Measurements from ENCODE around the gene TBC1D2. TPM values are rescaled to one million over a fixed set of nuclear protein-coding genes. Genes with fewer than 3 reads are reported as not detected.
"Not testable (repeated sequence)": the region's sequence is repeated elsewhere in the genome, so short reads cannot be mapped to it uniquely, and the experiment has no call there.

Gene TBC1D2
- total and polyA plus RNA-seq, 5 experiments from 2014 or later: 2.0 to 6.9 (median 5.9) TPM

DNA sequence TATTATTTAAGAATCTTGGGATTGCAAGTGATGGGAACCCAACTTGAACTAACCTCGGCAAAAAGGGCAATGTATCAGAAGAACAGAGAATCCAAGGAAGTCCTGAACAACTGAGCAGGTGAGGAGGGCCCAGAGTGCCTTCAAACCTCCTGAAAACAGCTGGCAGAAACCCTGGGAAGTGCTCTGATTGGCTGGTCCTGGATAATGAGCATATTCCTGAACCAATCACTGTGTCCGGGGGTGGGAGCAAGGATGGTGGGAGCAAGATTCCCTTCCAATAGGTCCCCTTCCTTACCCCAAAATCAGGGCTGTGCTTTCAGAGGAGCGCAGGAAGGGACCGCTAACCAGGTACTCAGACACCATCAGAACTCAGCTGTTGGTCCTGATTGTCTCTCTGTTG lies 31.9 kb upstream of the TBC1D2 start:
- Mint-ChIP-seq H3K36me3 (no peaks in the 10 kb centered on the region), H3K4me3 (no peak overlapping the region), H3K9me3 (no peaks in the 10 kb centered on the region), H3K27me3 (peaks cover 2 to 13% (median 4%) of the 10 kb centered on the region in 5 donors), H3K27ac (peak overlapping the region in 1 of 10 donors; percentile 29), H3K4me1 (no peaks in the 10 kb centered on the region)
- POLR2A ChIA-PET: no interaction called here
- ATAC-seq: no peak
- DNase-seq: no peak

DNA sequence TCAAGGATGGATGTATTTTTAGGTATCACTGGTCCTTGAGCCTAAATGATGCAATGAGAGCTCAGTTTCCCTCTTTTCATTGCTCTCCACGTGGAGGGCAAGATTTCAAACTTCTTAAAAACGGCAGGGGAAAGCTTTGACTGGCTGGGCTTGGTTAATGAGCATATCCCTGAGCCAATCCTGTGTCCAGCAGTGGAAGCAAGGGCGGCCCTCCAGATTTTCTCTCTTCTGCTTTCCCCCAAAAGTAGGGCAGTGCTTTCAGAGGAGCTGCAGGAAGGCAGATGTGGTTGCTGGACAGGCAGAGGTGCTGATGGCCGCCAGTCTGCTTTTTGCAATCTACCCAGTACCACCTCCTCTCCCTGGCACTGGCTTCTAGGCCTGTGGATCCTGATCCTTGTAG lies 30.0 kb upstream of the TBC1D2 start:
- no peak overlapping the region for H3K4me3 Mint-ChIP-seq
- no peaks in the 10 kb centered on the region for H3K36me3 Mint-ChIP-seq
- POLR2A ChIA-PET: no interaction called here
- H3K4me1 Mint-ChIP-seq: peaks cover 0 to 2% (median 0%) of the 10 kb centered on the region in 4 donors
- no peak for DNase-seq
- ATAC-seq: no peak
- no peaks in the 10 kb centered on the region for H3K9me3 Mint-ChIP-seq
- H3K27me3 Mint-ChIP-seq: peaks cover 3 to 24% (median 12%) of the 10 kb centered on the region in 5 donors
- no peak overlapping the region for H3K27ac Mint-ChIP-seq

DNA sequence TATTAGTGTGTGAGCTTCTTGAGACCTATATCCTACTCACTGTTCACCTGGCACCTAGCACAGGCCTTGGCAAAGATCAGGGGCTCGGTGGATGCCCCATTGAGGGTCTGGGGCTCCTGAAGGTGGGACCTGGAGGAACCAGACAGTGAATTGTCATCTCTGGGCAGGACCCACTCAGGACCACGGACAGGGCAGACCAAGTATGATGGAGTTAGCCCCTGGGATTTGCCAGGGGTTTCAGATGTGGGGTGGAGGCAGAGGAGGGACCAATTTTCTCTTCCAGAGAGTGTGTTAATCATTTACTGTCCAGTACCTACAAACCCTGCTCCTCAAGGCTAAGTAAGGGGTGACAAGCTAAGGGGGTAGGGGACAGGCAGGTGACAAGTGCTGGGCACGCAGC lies 29.3 kb upstream of the TBC1D2 start:
- POLR2A ChIA-PET: no interaction called here
- Mint-ChIP-seq H3K27ac (no peak overlapping the region), H3K4me3 (no peak overlapping the region), H3K9me3 (no peaks in the 10 kb centered on the region), H3K4me1 (peaks cover 0 to 2% (median 0%) of the 10 kb centered on the region in 4 donors), H3K27me3 (peaks cover 3 to 30% (median 12%) of the 10 kb centered on the region in 5 donors), H3K36me3 (no peaks in the 10 kb centered on the region)
- DNase-seq: no peak
- ATAC-seq: no peak

DNA sequence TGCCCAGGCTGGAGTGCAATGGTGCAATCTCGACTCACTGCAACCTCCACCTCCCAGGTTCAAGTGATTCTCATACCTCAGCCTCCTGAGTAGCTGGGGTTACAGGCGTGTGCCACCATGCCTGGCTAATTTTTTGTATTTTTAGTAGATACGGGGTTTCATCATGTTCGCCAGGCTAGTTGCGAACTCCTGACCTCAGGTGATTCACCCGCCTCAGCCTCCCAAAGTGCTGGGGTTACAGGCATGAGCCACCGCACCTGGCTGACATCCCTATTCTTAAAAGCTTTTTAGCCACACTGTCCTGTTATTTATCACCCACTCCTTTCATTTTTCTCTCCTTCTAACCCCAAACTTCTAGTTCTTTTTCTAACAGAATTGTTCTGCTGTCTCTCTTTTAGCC lies 27.7 kb upstream of the TBC1D2 start:
- peaks cover 3 to 42% (median 13%) of the 10 kb centered on the region in 5 donors for H3K27me3 Mint-ChIP-seq
- H3K27ac Mint-ChIP-seq, DNase-seq, H3K9me3 Mint-ChIP-seq, H3K4me3 Mint-ChIP-seq, H3K4me1 Mint-ChIP-seq, ATAC-seq, POLR2A ChIA-PET, H3K36me3 Mint-ChIP-seq: not testable (repeated sequence)

DNA sequence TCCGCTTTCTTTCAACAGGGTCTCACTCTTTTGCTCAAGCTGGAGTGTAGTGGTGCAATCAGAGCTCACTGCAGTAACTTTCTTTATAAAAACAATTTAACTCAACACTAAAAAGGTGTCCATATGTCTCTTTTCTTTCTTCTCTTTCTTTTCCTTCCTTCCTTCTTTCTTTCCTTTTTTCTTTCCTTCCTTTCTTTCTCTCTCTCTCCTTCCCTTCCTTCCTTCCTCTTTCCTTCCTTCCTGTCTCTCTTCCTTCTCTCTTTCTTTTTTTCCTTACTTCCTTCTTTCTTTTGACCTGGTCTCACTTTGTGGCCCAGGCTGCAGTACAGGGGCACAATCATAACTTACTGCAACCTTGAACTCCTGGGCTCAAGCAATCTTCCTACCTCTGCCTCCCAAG lies 25.8 kb upstream of the TBC1D2 start:
- H3K4me3 Mint-ChIP-seq: no peak overlapping the region
- peaks cover 0 to 2% (median 0%) of the 10 kb centered on the region in 4 donors for H3K4me1 Mint-ChIP-seq
- DNase-seq (no peak), ATAC-seq (no peak)
- H3K27ac Mint-ChIP-seq: no peak overlapping the region
- H3K36me3 Mint-ChIP-seq: no peaks in the 10 kb centered on the region
- POLR2A ChIA-PET: interaction anchor here (0.7 kb wide), 1 partner anchor 1830 kb away, joined by 3 read pairs; no protein-coding TSS in a partner anchor
- no peaks in the 10 kb centered on the region for H3K9me3 Mint-ChIP-seq
- H3K27me3 Mint-ChIP-seq: peaks cover 6 to 47% (median 16%) of the 10 kb centered on the region in 5 donors

DNA sequence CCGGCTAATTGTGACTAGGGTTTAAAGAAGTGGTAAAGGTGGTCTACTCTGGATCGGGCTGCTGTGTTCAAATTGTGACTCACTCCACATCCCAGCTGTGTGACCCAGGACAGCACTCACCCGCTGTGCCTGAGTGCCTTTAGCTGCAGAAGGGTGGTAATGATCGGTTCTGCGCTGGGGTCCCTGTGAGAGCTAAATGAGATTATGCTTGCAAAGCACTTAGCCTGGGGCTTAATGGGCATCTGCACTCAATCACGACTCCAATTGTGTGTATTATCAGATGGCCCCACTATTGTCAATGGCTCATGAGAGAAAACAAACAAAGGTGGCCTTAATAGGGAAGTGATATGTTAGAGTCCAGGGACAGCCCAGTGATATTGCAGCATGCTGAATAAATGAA lies 25.1 kb upstream of the TBC1D2 start:
- Mint-ChIP-seq H3K4me3 (no peak overlapping the region), H3K27me3 (peaks cover 6 to 50% (median 16%) of the 10 kb centered on the region in 5 donors), H3K36me3 (no peaks in the 10 kb centered on the region), H3K4me1 (peaks cover 0 to 2% (median 0%) of the 10 kb centered on the region in 4 donors), H3K9me3 (no peaks in the 10 kb centered on the region), H3K27ac (peak overlapping the region in 1 of 10 donors; percentile 38)
- POLR2A ChIA-PET: interaction anchor here (0.6 kb wide), 1 partner anchor 167 kb away, joined by 5 read pairs; no protein-coding TSS in a partner anchor
- no peak for DNase-seq
- no peak for ATAC-seq

DNA sequence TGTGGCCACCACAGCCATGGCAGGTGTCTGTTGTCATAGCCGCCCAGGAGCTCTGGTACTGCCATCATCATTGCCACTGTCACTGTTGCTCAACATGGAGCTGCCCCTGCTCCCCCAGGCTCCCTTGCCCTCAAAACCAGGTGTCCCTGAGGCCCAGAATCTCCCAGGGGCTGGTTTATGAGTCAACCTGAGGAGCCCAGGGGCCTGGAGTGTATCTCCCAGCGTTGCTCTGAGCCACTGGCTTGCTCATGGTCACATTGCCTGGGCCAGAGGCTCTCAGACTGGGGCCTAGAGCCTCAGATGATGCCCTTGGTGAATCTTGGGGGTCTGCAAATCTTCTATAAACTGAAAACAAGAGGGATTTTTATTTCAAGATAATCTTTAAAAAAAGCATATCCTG lies 24.7 kb upstream of the TBC1D2 start:
- no peaks in the 10 kb centered on the region for H3K36me3 Mint-ChIP-seq
- no peaks in the 10 kb centered on the region for H3K9me3 Mint-ChIP-seq
- H3K27me3 Mint-ChIP-seq: peaks cover 5 to 52% (median 16%) of the 10 kb centered on the region in 5 donors
- H3K27ac Mint-ChIP-seq: no peak overlapping the region
- ATAC-seq (no peak), DNase-seq (no peak)
- H3K4me3 Mint-ChIP-seq: no peak overlapping the region
- H3K4me1 Mint-ChIP-seq: peaks cover 0 to 2% (median 0%) of the 10 kb centered on the region in 4 donors
- POLR2A ChIA-PET: interaction anchor here (0.6 kb wide), 1 partner anchor 167 kb away, joined by 5 read pairs; no protein-coding TSS in a partner anchor

DNA sequence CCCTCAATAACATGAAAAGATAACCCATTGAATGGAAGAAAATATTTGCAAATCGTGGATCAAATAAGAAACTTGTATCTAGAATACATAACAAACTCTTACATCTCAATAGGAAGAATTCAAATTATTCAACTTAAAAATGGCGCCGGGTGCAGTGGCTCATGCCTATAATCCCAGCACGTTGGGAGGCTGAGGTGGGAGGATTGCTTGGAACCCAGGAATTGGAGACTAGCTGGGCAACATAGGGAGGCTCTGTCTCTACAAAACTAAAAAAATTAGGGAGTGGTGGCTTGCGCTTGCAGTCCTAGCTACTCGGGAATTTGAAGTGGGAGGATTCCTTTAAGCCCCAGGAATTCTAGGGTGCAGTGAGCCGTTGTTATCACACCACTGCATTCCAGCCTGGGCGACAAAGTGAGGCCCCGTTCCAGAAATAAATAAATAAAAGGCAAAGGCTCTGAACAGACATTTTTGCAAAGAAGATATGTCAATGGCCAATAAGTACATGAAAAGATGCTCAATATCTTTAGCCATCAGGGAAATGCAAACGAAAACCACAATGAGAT lies 21.5 kb upstream of the TBC1D2 start:
- Mint-ChIP-seq H3K9me3 (no peaks in the 10 kb centered on the region), H3K27me3 (peaks cover 3 to 48% (median 17%) of the 10 kb centered on the region in 5 donors), H3K36me3 (no peaks in the 10 kb centered on the region), H3K4me3 (no peak overlapping the region), H3K4me1 (peaks cover 0 to 3% (median 0%) of the 10 kb centered on the region in 4 donors), H3K27ac (no peak overlapping the region)
- POLR2A ChIA-PET: no interaction called here
- DNase-seq (no peak), ATAC-seq (no peak)

DNA sequence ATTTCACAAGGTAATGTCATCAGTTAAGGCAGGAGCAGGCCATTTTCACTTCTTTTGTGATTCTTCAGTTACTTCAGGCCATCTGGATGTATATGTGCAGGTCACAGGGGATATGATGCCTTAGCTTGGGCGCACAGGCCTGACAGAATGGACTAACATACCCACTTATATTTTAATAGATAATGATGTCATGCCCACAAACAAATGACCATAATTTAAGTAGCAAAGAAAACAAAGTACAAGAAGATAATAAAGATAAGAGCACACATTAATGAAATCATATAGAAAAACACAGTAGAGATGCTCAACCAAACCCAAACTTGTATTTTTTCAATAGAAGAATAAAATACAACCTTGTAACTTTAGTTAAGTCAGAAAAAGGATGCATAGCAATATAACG lies 19.7 kb upstream of the TBC1D2 start:
- Mint-ChIP-seq H3K27me3 (peaks cover 6 to 39% (median 16%) of the 10 kb centered on the region in 5 donors), H3K4me1 (peaks cover 0 to 2% (median 0%) of the 10 kb centered on the region in 4 donors), H3K9me3 (no peaks in the 10 kb centered on the region), H3K4me3 (no peak overlapping the region), H3K36me3 (no peaks in the 10 kb centered on the region), H3K27ac (peak overlapping the region in 1 of 10 donors; percentile 45)
- POLR2A ChIA-PET: no interaction called here
- no peak for ATAC-seq
- no peak for DNase-seq

DNA sequence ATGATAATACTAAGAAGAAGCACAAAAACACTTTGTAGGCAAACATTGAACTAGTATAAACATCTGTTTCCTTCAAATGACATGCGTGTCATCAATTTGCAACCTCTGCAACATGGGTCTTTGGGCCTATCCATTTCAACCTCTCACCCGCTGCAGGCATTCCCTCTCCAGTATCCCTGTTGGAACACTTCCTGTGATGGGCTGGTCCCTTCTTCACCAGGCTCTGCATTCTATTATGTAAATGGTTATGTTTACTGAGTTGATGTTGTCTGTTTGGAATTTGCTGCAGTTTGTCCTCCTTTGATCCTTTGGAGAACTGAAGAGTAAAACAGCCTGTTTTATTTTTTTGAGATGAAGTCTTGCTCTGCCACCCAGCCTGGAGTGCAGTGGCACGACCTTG lies 16.6 kb upstream of the TBC1D2 start:
- no peaks in the 10 kb centered on the region for H3K9me3 Mint-ChIP-seq
- H3K4me1 Mint-ChIP-seq: peaks cover 0 to 2% (median 0%) of the 10 kb centered on the region in 4 donors
- DNase-seq: no peak
- ATAC-seq: no peak
- POLR2A ChIA-PET: no interaction called here
- H3K4me3 Mint-ChIP-seq: no peak overlapping the region
- H3K36me3 Mint-ChIP-seq: no peaks in the 10 kb centered on the region
- H3K27ac Mint-ChIP-seq: no peak overlapping the region
- peaks cover 9 to 51% (median 28%) of the 10 kb centered on the region in 5 donors for H3K27me3 Mint-ChIP-seq

DNA sequence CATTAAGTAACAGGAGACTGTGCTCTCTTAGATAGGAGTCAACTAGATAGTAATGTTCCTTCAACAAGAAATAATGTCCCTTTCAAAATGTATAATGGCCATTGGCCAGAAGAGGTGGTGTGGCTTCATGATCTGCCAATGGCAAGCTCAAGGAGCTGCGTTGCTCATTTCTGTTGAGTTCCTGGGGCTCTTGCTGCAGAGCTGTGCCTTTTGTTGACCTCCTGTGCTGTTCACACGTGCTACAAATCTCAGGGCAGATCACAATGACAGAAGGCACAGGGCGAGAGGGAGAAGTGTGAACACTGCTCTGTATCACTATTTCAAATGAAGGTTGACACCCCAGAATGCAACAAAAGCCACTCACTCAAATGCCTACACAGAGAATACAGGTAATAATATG lies 16.0 kb upstream of the TBC1D2 start:
- no peaks in the 10 kb centered on the region for H3K36me3 Mint-ChIP-seq
- POLR2A ChIA-PET: no interaction called here
- H3K4me1 Mint-ChIP-seq: peaks cover 0 to 2% (median 0%) of the 10 kb centered on the region in 4 donors
- DNase-seq: no peak
- H3K27me3 Mint-ChIP-seq: peaks cover 8 to 48% (median 28%) of the 10 kb centered on the region in 5 donors
- ATAC-seq: no peak
- H3K9me3 Mint-ChIP-seq: no peaks in the 10 kb centered on the region
- H3K27ac Mint-ChIP-seq: no peak overlapping the region
- no peak overlapping the region for H3K4me3 Mint-ChIP-seq

DNA sequence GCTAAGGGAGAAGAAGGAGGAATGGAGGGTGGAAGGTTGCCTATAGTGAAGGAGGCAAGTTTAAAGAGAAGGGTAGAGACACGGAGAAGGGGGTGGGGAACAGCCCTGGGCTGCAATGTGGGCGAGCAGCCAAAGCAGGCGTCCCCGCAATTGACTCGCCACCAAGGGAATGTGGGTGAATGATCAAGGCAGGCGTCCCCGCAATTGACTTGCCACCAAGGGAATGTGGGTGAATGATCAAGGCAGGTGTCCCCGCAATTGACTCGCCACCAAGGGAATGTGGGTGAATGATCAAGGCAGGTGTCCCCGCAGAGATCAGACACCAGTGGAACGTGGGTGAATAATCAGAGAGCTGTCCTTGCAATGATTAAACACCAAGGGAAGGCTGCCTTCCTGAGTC lies 14.8 kb upstream of the TBC1D2 start:
- Mint-ChIP-seq H3K27me3 (peaks cover 6 to 51% (median 28%) of the 10 kb centered on the region in 5 donors), H3K27ac (peak overlapping the region in 2 of 10 donors; percentile 29 to 63)
- ATAC-seq, H3K36me3 Mint-ChIP-seq, H3K9me3 Mint-ChIP-seq, DNase-seq, H3K4me1 Mint-ChIP-seq, H3K4me3 Mint-ChIP-seq, POLR2A ChIA-PET: not testable (repeated sequence)

DNA sequence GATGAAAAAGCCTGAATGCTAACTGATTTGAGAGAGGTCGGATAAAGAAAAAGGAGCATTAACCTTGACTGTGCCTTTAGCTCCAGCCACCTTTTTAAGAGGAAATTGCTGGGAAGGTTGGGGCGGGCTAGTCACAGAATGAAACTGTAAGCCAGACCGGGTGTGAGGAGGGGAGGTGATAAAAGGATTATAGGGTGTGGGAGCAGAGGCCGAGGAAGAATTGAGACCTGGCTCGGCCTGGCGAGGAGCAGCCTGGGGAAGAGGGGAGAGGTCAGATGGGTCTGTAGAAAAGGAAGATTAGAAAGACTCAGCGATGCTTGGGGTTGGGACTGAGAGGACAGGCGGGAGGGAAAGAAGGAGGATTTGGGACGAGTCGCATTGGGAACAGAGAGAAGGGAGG lies 14.2 kb upstream of the TBC1D2 start:
- Mint-ChIP-seq H3K27ac (peak overlapping the region in 1 of 10 donors; percentile 37), H3K27me3 (peaks cover 6 to 47% (median 28%) of the 10 kb centered on the region in 5 donors)
- H3K36me3 Mint-ChIP-seq, ATAC-seq, H3K4me3 Mint-ChIP-seq, H3K4me1 Mint-ChIP-seq, DNase-seq, H3K9me3 Mint-ChIP-seq, POLR2A ChIA-PET: not testable (repeated sequence)

DNA sequence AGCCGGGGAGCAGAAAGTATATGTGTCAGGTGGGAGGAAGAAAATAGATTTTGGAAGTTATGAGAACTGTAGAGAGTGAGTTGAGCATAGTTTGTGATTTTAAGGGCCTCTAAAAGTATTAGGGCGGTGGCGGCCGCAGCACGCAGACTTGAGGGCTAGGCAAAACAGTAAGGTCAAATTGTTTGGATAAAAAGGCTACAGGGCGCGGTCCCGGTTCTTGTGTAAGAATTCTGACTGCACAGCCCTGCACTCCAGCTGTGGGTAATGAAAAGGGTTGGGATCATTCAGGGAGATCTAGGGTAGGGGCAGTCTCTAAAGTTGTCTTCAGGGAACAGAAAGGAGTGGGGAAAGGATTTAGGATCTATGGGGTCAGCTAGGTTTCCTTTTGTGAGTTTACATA lies 12.1 kb upstream of the TBC1D2 start:
- not testable (repeated sequence) for ATAC-seq
- H3K27ac Mint-ChIP-seq: peak overlapping the region in 1 of 10 donors; percentile 38

More for the DNA sequence above, 12.1 kb upstream of the TBC1D2 start:
- H3K4me1 Mint-ChIP-seq, POLR2A ChIA-PET, H3K9me3 Mint-ChIP-seq, H3K4me3 Mint-ChIP-seq, H3K36me3 Mint-ChIP-seq, DNase-seq: not testable (repeated sequence)
- peaks cover 8 to 37% (median 26%) of the 10 kb centered on the region in 5 donors for H3K27me3 Mint-ChIP-seq
